ENCODE results near the gene ST6GALNAC3.
A peak's percentile ranks its signal among the peaks of the same experiment; 100 is the strongest.

Gene ST6GALNAC3

DNA sequence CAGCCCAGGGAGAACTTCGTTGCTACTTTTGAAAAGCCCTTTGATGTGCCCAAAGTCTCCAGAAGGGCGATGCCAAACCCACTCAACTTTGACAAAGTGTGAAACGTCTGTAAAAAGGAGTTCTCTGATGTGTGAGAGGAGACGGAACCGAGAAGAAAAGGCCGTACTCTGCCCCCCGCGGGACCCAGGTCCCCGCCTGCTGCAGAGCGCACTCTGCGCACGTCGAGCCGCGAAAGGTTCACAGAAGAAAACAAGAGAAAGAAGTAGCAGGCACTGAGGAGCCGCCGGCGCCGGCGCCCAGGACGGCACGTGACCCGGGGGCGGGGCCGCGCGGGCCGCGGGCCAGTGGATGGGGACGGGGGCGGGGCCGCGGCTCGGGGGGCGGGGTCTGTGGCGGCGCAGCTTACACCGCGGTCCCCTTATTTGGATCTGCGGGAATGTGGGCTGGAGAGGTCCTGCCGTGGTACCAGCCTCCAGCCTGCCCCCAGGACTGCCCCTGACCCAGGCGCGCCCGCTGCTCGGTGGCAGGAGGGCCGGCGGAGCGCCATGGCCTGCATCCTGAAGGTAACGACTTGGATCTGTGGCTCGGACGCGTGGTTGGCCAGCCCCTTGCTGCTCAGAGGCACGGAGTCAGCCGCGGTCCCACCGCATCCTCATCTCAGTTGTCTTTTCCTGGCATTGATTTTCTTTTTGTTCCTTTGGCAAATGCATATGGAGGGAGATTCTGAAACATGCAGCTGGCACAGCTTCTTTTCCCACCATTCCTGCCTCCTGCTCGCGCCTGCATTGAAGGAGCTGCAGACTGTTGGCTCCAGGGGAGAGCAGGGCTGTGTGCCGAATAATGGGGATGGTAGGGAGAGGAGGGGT is at the start of gene ST6GALNAC3:
Gene ST6GALNAC3, plus strand, starts transcription at position 426 of the 867 bp plus-strand sequence.
- DNase-seq (ENCODE audit: low read depth), result peak; percentile 70
- peak within 1 kb of the TSS; percentile 59 for H3K4me3 ChIP-seq (ENCODE audit: low read length)
- no peak for TF ChIP-seq CTCF (IDR thresholded peaks at IDR 0.05; ENCODE audit: insufficient read depth, low read depth, low read length, missing control alignments)

DNA sequence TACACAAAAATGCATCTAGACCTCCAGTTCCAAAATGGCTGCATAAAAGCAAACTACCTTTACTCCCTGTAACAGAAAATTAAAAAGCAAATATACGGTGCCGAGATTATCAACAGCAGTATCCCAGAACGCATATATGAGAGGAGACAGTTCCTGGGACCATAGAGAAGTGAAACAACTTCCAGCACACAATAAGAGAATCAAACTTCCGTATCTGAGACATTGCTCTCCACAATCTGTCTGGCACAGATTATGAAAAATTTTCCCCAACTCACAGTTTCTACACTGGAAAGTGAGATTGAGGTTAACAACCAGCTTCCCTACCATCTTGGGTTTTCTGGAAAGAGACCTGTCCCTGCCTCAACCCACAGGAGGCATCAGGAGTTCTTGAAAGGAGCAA is 47.2 kb upstream of the ST6GALNAC3 start:
- no peak overlapping the region for H3K4me3 ChIP-seq (ENCODE audit: low read length)
- no peak for TF ChIP-seq CTCF (IDR thresholded peaks at IDR 0.05; ENCODE audit: insufficient read depth, low read depth, low read length, missing control alignments)
- no peak for DNase-seq (ENCODE audit: low read depth)

DNA sequence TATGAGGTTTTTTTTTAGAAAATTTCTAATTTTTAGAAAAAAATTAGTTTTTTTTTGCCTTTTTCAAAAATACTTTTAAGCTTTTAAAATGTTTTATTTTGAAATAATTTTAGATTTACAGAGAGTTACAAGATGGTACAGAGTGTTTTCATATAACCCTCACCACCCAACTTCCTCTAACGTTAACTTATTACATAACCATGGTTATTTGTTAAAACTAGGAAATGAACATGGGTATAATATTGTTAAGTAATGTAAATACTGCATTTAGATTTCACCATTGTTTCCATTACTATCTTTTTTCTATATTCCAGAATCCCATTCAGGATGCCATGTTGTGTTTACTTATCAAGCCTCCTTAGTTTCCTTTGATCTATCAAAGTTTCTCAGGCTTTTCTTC is 45.2 kb upstream of the ST6GALNAC3 start:
- H3K4me3 ChIP-seq (ENCODE audit: low read length), result no peak overlapping the region
- no peak for TF ChIP-seq CTCF (IDR thresholded peaks at IDR 0.05; ENCODE audit: insufficient read depth, low read depth, low read length, missing control alignments)
- DNase-seq (ENCODE audit: low read depth), result no peak

DNA sequence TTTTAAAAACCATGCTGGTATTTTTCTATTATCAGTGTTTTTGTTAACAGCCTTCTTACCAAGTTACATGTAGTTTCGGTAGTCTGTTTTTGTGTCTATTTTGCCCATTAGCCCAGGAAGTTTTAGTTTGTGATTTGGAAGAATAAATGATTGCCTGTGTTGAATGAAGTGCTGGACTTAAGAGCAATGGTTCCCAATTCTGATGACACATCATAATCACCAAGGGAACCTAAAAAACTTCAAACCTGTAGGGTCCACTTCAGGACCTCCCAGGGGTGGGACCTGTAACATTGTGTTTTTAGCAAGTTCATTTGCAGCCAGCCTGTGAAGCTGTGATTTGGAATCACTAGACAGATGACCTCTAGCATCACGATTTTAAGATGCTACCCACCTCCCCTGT is 43.0 kb upstream of the ST6GALNAC3 start:
- DNase-seq (ENCODE audit: low read depth), result no peak
- no peak for TF ChIP-seq CTCF (IDR thresholded peaks at IDR 0.05; ENCODE audit: insufficient read depth, low read depth, low read length, missing control alignments)
- no peak overlapping the region for H3K4me3 ChIP-seq (ENCODE audit: low read length)

- no peak for TF ChIP-seq CTCF (IDR thresholded peaks at IDR 0.05; ENCODE audit: insufficient read depth, low read depth, low read length, missing control alignments)
- H3K4me3 ChIP-seq (ENCODE audit: low read length), result no peak overlapping the region
- DNase-seq (ENCODE audit: low read depth), result no peak
Measured at GRCh38 chr1:76033800-76034475, 40.6 kb upstream of the ST6GALNAC3 start.

- no peak for DNase-seq (ENCODE audit: low read depth)
- no peak overlapping the region for H3K4me3 ChIP-seq (ENCODE audit: low read length)
- peak; percentile 25 for TF ChIP-seq CTCF (IDR thresholded peaks at IDR 0.05; ENCODE audit: insufficient read depth, low read depth, low read length, missing control alignments)
Measured at GRCh38 chr1:76035053-76035452, 39.5 kb upstream of the ST6GALNAC3 start.

All from epithelial cell of esophagus (primary cell).